Stomach (tissue), 8 donors: Measurements from ENCODE around the gene NTM. TPM values are rescaled to one million over a fixed set of nuclear protein-coding genes. Genes with fewer than 3 reads are reported as not detected.

Experiments used
- polyA plus RNA-seq, 3 donors: library from polyadenylated mRNA; stranded (reverse); fragments of 200-250 nt; gene quantifications; one replicate each; pipeline ENCODE4 v1.2.3, GENCODE V29; 2013
- small RNA-seq, 4 donors: library from RNA; depleted of rRNA; stranded (forward); fragments of <200 nt; gene quantifications; one replicate each; pipeline ENCODE3, GENCODE V24; 2016
- total RNA-seq, 5 donors: library from RNA; depleted of rRNA; stranded (reverse); fragments of >200 nt; gene quantifications; one replicate each; pipeline versions ENCODE4 v1.1.0 to v1.2.3, GENCODE V29; 2014 to 2016
- donor health status: healthy with polysubstance abuse.
- donor health status: Bipolar disorder and iron deficiency.
- donor health status: healthy.

The NTM gene
- total and polyA plus RNA-seq, 8 donors = 0.50 to 8.4 (median 1.3) TPM; not detected in 3

Small RNAs within 50 kb of the gene (small RNA-seq; reads per million reads assigned to genes)
- gene RNU6ATAC12P = 0 reads per million in 4 donors
